Right atrium auricular region (tissue), 2 donors: ENCODE measurements around the gene SLC24A4. TPM values are rescaled to one million over a fixed set of nuclear protein-coding genes. Genes with fewer than 3 reads are reported as not detected.

Source experiments
- DNase-seq: peaks from one replicate; pipeline ENCODE4 v3.0.0-alpha.2; 2019; ENCODE audit warnings: low spot score
- H3K27ac ChIP-seq, 2 donors: fragments of 200-600 bp; sonication (generic); 1 replicate in 1 of 2; 2 replicates in 1 of 2; pipeline ENCODE4 v1.5.1; 2016 to 2019
- H3K27me3 ChIP-seq, 2 donors: fragments of 200-600 bp; sonication (generic); one replicate each; pipeline versions ENCODE4 v1.5.1 to v1.6.0; 2017 to 2019
- H3K36me3 ChIP-seq: fragments of 200-600 bp; sonication (generic); one replicate; pipeline ENCODE4 v1.5.1; 2016
- H3K4me1 ChIP-seq, 2 donors: fragments of 200-600 bp; sonication (generic); one replicate each; pipeline versions ENCODE4 v1.5.1 to v1.6.0; 2017 to 2019
- H3K4me3 ChIP-seq, 2 donors: fragments of 200-600 bp; sonication (generic); 1 replicate in 1 of 2; 2 replicates in 1 of 2; pipeline ENCODE4 v1.5.1; 2017 to 2019; ENCODE audit warnings: mild to moderate bottlenecking in 1 of 2, moderate library complexity in 1 of 2
- H3K9me3 ChIP-seq, 2 donors: fragments of 200-600 bp; sonication (generic); one replicate each; pipeline ENCODE4 v1.5.1; 2019
- CTCF ChIP-seq, 2 donors: fragments of 200-600 bp; sonication (generic); IDR thresholded peaks; one replicate each; pipeline ENCODE4 v1.5.1; 2019; ENCODE audit warnings: antibody characterized with exemption in 2 of 2
- total RNA-seq, 2 donors: library from RNA; depleted of rRNA; stranded (reverse); fragments of >200 nt; gene quantifications; one replicate each; pipeline ENCODE4 v1.1.0, GENCODE V29; 2016

Gene SLC24A4
- total RNA-seq, 2 donors from 2014 or later = 0.04 to 0.24 TPM

- no peaks in the 10 kb centered on the region for H3K9me3 ChIP-seq
- no peak for TF ChIP-seq CTCF (IDR thresholded peaks at IDR 0.05)
- H3K36me3 ChIP-seq = no peaks in the 10 kb centered on the region
- H3K4me1 ChIP-seq = no peaks in the 10 kb centered on the region
- no peak overlapping the region for H3K4me3 ChIP-seq
- DNase-seq = no peak
- no peaks in the 10 kb centered on the region for H3K27me3 ChIP-seq
- H3K27ac ChIP-seq = no peak overlapping the region
Observed at GRCh38 chr14:92426237-92426636, 103.3 kb downstream of the SLC24A4 start.

DNA sequence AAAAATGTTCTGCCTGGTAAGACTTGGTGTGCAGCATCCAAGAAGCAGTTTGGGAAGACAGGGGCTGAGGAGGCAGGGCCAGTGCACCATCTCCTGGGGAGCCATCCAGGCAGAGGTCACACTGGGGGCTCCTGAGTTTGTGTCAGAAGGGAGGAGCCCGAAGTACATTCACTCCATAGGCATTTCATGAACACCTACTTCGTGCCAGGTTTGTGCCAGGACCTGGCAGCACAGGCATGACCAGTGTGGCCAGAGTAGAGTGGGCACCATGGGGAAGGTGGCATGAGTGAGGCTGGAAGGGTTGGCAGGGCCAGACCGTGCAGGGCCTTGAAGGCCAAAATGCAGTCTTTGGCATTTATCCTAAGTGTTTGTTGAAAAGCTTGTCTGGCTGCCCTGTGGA lies 104.1 kb downstream of the SLC24A4 start:
- no peak overlapping the region for H3K27ac ChIP-seq
- H3K4me1 ChIP-seq = no peaks in the 10 kb centered on the region
- no peaks in the 10 kb centered on the region for H3K36me3 ChIP-seq
- H3K4me3 ChIP-seq = no peak overlapping the region
- no peaks in the 10 kb centered on the region for H3K9me3 ChIP-seq
- H3K27me3 ChIP-seq = no peaks in the 10 kb centered on the region
- no peak for DNase-seq
- TF ChIP-seq CTCF (IDR thresholded peaks at IDR 0.05) = no peak

DNA sequence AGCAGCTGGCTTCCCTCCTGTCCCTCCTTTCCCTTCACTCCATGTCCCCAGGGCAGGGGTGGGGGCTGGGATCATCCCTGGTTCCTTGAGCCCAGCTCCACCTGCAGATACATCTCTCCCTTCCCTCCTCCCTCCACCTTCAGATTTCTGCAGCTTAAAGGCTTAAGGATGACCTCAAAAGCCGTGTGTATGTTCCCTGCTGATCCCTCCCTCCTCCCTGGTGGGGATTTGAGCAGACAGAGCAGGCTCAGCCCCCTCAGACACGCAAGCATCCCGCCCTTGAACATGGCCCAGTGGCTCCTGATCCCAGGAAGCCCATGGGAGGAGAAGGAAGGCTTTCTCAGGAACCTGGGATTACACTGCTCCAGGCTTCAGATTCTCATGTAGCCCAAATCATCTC lies 107.7 kb downstream of the SLC24A4 start:
- no peak for TF ChIP-seq CTCF (IDR thresholded peaks at IDR 0.05)
- no peak overlapping the region for H3K27ac ChIP-seq
- H3K4me1 ChIP-seq = no peaks in the 10 kb centered on the region
- H3K36me3 ChIP-seq = no peaks in the 10 kb centered on the region
- DNase-seq = no peak
- no peak overlapping the region for H3K4me3 ChIP-seq
- H3K27me3 ChIP-seq = no peaks in the 10 kb centered on the region
- H3K9me3 ChIP-seq = peaks cover 0 to 8% of the 10 kb centered on the region in 2 donors

- Histone ChIP-seq H3K36me3 (no peaks in the 10 kb centered on the region), H3K9me3 (peaks cover 0 to 8% of the 10 kb centered on the region in 2 donors), H3K4me3 (no peak overlapping the region), H3K4me1 (no peaks in the 10 kb centered on the region), H3K27ac (no peak overlapping the region), H3K27me3 (no peaks in the 10 kb centered on the region)
- no peak for TF ChIP-seq CTCF (IDR thresholded peaks at IDR 0.05)
- DNase-seq = no peak
Observed at GRCh38 chr14:92431199-92431725, 108.3 kb downstream of the SLC24A4 start.

GRCh38 chr14:92433407-92433806 lies 110.4 kb downstream of the SLC24A4 start:
- Histone ChIP-seq H3K4me3 (no peak overlapping the region), H3K4me1 (no peaks in the 10 kb centered on the region), H3K9me3 (peaks cover 0 to 8% of the 10 kb centered on the region in 2 donors), H3K27me3 (no peaks in the 10 kb centered on the region), H3K27ac (no peak overlapping the region), H3K36me3 (no peaks in the 10 kb centered on the region)
- TF ChIP-seq CTCF (IDR thresholded peaks at IDR 0.05) = no peak
- DNase-seq = no peak

GRCh38 chr14:92435154-92435553 lies 112.2 kb downstream of the SLC24A4 start:
- peaks cover 0 to 8% of the 10 kb centered on the region in 2 donors for H3K9me3 ChIP-seq

More at GRCh38 chr14:92435154-92435553, 112.2 kb downstream of the SLC24A4 start:
- TF ChIP-seq CTCF (IDR thresholded peaks at IDR 0.05) = no peak
- H3K27ac ChIP-seq = no peak overlapping the region
- H3K27me3 ChIP-seq = no peaks in the 10 kb centered on the region
- no peaks in the 10 kb centered on the region for H3K36me3 ChIP-seq
- no peak for DNase-seq
- no peak overlapping the region for H3K4me3 ChIP-seq
- peaks cover 0 to 8% of the 10 kb centered on the region in 2 donors for H3K4me1 ChIP-seq
